Hepatocyte (in vitro differentiated cells): ENCODE measurements around the gene RPL38. TPM values are rescaled to one million over a fixed set of nuclear protein-coding genes. Genes with fewer than 3 reads are reported as not detected.

ENCODE experiments used
- DNase-seq: peaks from one replicate; pipeline ENCODE4 v3.0.0-alpha.2; 2016; ENCODE audit warnings: low spot score
- H2AFZ ChIP-seq: fragments of 200-600 bp; sonication (generic); 2 replicates; pipeline ENCODE4 v1.6.0; 2016; ENCODE audit warnings: antibody characterized with exemption, mild to moderate bottlenecking
- H3K27ac ChIP-seq: fragments of 200-600 bp; sonication (generic); 2 replicates; pipeline ENCODE4 v1.5.1; 2016; ENCODE audit warnings: mild to moderate bottlenecking
- H3K27me3 ChIP-seq: fragments of 200-600 bp; sonication (generic); 2 replicates; pipeline ENCODE4 v1.6.1; 2016
- H3K36me3 ChIP-seq: fragments of 200-600 bp; sonication (generic); replicated peaks from 2 replicates; pipeline ENCODE4 v1.5.1; 2016; ENCODE audit warnings: low read depth; ENCODE audit not compliant: insufficient read depth
- H3K4me1 ChIP-seq: fragments of 200-600 bp; sonication (generic); 2 replicates; pipeline ENCODE4 v1.5.1; 2016; ENCODE audit warnings: mild to moderate bottlenecking, moderate library complexity; ENCODE audit not compliant: insufficient read depth
- H3K4me2 ChIP-seq: fragments of 200-600 bp; sonication (generic); 2 replicates; pipeline ENCODE4 v1.6.0; 2016
- H3K4me3 ChIP-seq: fragments of 200-600 bp; sonication (generic); 2 replicates; pipeline ENCODE4 v1.5.1; 2016; ENCODE audit warnings: mild to moderate bottlenecking
- H3K79me2 ChIP-seq: fragments of 200-600 bp; sonication (generic); 2 replicates; pipeline ENCODE4 v1.6.0; 2017; ENCODE audit warnings: mild to moderate bottlenecking
- H3K9me2 ChIP-seq: fragments of 200-600 bp; sonication (generic); replicated peaks from 2 replicates; pipeline ENCODE4 v1.6.0; 2017; ENCODE audit warnings: mild to moderate bottlenecking; ENCODE audit not compliant: insufficient read depth
- H3K9me3 ChIP-seq: fragments of 200-600 bp; sonication (generic); 2 replicates; pipeline ENCODE4 v1.5.1; 2016; ENCODE audit warnings: low read depth, mild to moderate bottlenecking
- H4K20me1 ChIP-seq: fragments of 200-600 bp; sonication (generic); 2 replicates; pipeline ENCODE4 v1.6.0; 2016; ENCODE audit warnings: mild to moderate bottlenecking; ENCODE audit not compliant: insufficient read depth, poor library complexity, severe bottlenecking
- EZH2 ChIP-seq: fragments of 200-600 bp; sonication (generic); IDR thresholded peaks from 2 replicates; pipeline ENCODE4 v1.6.1; 2016; ENCODE audit warnings: antibody characterized with exemption, mild to moderate bottlenecking, borderline replicate concordance
- EZH2phosphoT487 ChIP-seq: fragments of 200-600 bp; sonication (generic); IDR thresholded peaks from one replicate; pipeline ENCODE4 v1.6.1; 2018; ENCODE audit warnings: antibody characterized with exemption, mild to moderate bottlenecking, low read depth, moderate library complexity; ENCODE audit not compliant: unreplicated experiment, severe bottlenecking
- WGBS: methylation state at CpG from one replicate; pipeline ENCODE4 v1.1.6; 2016; ENCODE audit warnings: low lambda C conversion rate; ENCODE audit errors: missing lambda C conversion rate; 5-methylcytosine and 5-hydroxymethylcytosine counted together
- polyA plus RNA-seq: library from polyadenylated mRNA; unstranded; fragments of >200 nt; fragmentation: Nextera tagmentation; extraction: Ambion mirVana; gene quantifications from 2 replicates; pipeline ENCODE4 v1.2.1, GENCODE V29; 2016
- total RNA-seq: library from RNA; depleted of rRNA; stranded (reverse); fragments of >200 nt; gene quantifications from 2 replicates; pipeline ENCODE4 v1.2.3, GENCODE V29; 2014
- TF ChIP-seq, protein P1 (sequence below): fragments of 200-600 bp; sonication (generic); IDR thresholded peaks from 2 replicates; pipeline ENCODE4 v1.5.1; 2016; ENCODE audit warnings: antibody characterized with exemption, mild to moderate bottlenecking; ENCODE audit not compliant: poor library complexity

The RPL38 gene
- total and polyA plus RNA-seq, 2 experiments from 2014 or later: 276 to 758 TPM

DNA sequence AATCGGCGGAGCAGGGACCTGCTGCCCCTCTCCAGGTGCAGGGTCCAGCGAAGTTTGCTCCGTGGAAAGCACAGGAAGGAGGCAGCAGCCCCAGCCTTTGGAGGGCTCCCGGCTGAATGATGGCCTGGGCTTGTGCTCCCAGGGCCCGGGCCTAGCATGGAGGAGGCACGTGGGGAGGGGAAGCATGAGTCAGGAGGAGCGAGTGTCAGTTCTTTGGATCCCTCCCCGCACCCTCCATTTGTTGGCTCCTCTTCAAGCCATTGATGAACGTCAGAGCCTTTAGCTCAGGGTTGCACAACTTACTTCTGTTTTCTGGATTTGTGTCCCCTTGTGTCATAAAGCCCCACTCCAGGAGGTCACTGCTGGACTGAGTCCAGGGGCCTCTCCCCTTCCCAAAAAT lies 35.7 kb downstream of the RPL38 start:
- WGBS: 82% methylated on average over 10 of the region's 10 CpGs
- Histone ChIP-seq H3K4me1 (no peaks in the 10 kb centered on the region), H3K36me3 (no peaks in the 10 kb centered on the region), H2AFZ (no peak overlapping the region), H3K27me3 (no peaks in the 10 kb centered on the region), H3K9me3 (no peaks in the 10 kb centered on the region), H3K79me2 (no peaks in the 10 kb centered on the region), H3K27ac (no peak overlapping the region), H3K4me3 (no peak overlapping the region), H4K20me1 (no peaks in the 10 kb centered on the region), H3K9me2 (no peaks in the 10 kb centered on the region), H3K4me2 (no peak overlapping the region)
- TF ChIP-seq, protein P1, sequence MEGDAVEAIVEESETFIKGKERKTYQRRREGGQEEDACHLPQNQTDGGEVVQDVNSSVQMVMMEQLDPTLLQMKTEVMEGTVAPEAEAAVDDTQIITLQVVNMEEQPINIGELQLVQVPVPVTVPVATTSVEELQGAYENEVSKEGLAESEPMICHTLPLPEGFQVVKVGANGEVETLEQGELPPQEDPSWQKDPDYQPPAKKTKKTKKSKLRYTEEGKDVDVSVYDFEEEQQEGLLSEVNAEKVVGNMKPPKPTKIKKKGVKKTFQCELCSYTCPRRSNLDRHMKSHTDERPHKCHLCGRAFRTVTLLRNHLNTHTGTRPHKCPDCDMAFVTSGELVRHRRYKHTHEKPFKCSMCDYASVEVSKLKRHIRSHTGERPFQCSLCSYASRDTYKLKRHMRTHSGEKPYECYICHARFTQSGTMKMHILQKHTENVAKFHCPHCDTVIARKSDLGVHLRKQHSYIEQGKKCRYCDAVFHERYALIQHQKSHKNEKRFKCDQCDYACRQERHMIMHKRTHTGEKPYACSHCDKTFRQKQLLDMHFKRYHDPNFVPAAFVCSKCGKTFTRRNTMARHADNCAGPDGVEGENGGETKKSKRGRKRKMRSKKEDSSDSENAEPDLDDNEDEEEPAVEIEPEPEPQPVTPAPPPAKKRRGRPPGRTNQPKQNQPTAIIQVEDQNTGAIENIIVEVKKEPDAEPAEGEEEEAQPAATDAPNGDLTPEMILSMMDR: no peak
- TF ChIP-seq EZH2 (no peak), EZH2phosphoT487 (no peak)
- no peak for DNase-seq

DNA sequence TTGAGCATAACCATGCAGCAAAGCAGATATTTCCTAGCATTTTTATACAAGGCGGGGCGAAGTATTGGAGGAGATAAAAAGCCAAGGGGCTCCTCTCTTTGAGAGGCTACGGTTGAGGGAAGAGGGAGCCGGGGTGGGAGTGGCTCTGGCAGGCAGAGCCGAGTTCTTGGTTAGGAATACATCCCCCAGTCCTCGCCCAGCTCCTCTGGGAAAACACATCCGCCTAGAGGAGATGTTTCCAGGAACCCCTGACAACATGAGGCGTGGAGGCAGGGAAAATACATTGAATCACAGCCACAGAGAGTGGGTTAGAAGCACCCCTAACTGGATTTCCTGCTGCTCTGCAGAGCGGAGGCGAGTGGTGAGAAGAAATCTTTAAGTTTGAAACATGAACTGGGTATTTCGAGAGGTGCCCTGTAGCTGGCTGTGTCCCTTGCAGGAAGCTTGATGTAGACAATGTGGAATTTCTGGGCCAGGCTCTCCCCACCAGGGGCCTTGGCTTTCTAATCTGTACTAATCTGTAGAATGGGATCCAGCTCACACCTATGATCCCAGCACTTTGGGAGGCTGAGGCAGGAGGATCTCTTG lies 37.2 kb downstream of the RPL38 start:
- TF ChIP-seq EZH2 (no peak), EZH2phosphoT487 (no peak)
- TF ChIP-seq, protein P1: no peak
- Histone ChIP-seq H3K9me3 (no peaks in the 10 kb centered on the region), H3K9me2 (no peaks in the 10 kb centered on the region), H3K27me3 (no peaks in the 10 kb centered on the region), H3K4me2 (no peak overlapping the region), H2AFZ (no peak overlapping the region), H4K20me1 (no peaks in the 10 kb centered on the region), H3K79me2 (no peaks in the 10 kb centered on the region), H3K4me3 (no peak overlapping the region), H3K36me3 (no peaks in the 10 kb centered on the region), H3K4me1 (peaks cover 6% of the 10 kb centered on the region), H3K27ac (peak overlapping the region; percentile 28)
- peak; percentile 57 for DNase-seq
- 64% methylated on average over 11 of the region's 11 CpGs for WGBS

DNA sequence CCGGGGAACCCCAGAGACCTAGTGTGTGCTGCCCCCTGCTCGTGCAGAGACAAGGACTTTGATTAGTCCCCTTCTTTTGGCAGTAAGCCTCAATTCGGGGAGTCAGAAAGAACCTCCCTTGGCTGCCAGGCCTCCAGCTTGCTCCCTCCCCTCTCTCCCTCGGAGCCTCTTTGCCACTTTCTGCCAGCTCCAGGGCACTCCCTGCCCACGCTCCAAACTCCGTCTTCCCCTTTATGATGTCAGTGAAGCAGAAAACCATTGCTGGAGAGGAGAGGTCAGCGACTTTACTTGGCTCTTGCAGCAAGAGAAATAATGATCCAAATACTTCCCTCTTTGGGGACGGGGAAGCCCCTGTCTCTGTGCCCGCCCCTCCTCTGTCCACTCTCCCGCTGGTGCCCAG lies 38.0 kb downstream of the RPL38 start:
- H3K9me3 ChIP-seq: no peaks in the 10 kb centered on the region
- H2AFZ ChIP-seq: no peak overlapping the region
- no peaks in the 10 kb centered on the region for H4K20me1 ChIP-seq
- H3K36me3 ChIP-seq: no peaks in the 10 kb centered on the region
- H3K9me2 ChIP-seq: no peaks in the 10 kb centered on the region
- peaks cover 7% of the 10 kb centered on the region for H3K4me1 ChIP-seq
- H3K27ac ChIP-seq: peak overlapping the region; percentile 28
- H3K79me2 ChIP-seq: no peaks in the 10 kb centered on the region
- TF ChIP-seq EZH2 (no peak), EZH2phosphoT487 (no peak)
- TF ChIP-seq, protein P1: no peak
- WGBS: 93% methylated on average over 10 of the region's 10 CpGs
- H3K4me2 ChIP-seq: no peak overlapping the region
- no peak for DNase-seq
- H3K4me3 ChIP-seq: no peak overlapping the region
- H3K27me3 ChIP-seq: no peaks in the 10 kb centered on the region
